Activated naive CD8-positive, alpha-beta T cell treated with anti-CD3 and anti-CD28 coated beads for 36 hours (primary cell): ENCODE data around the gene MFSD1. TPM values are rescaled to one million over a fixed set of nuclear protein-coding genes. Genes with fewer than 3 reads are reported as not detected.

ENCODE experiments used
- DNase-seq: peaks from one replicate; pipeline ENCODE4 v3.0.0; 2021
- H3K27ac Mint-ChIP-seq: one replicate; pipeline ENCODE4 v1.8.0; 2022; ENCODE audit warnings: mild to moderate bottlenecking, moderate library complexity, mixed read lengths
- H3K27me3 Mint-ChIP-seq: one replicate; pipeline ENCODE4 v1.8.0; 2022; ENCODE audit warnings: mild to moderate bottlenecking, mixed read lengths
- H3K36me3 Mint-ChIP-seq: one replicate; pipeline ENCODE4 v1.8.0; 2021; ENCODE audit warnings: mild to moderate bottlenecking, mixed read lengths
- H3K4me1 Mint-ChIP-seq: one replicate; pipeline ENCODE4 v1.8.0; 2021; ENCODE audit warnings: mixed read lengths
- H3K4me3 Mint-ChIP-seq: one replicate; pipeline ENCODE4 v1.8.0; 2022; ENCODE audit warnings: mild to moderate bottlenecking, moderate library complexity, mixed read lengths
- H3K9me3 Mint-ChIP-seq: one replicate; pipeline ENCODE4 v1.8.0; 2022; ENCODE audit warnings: mixed read lengths
- total RNA-seq, 2 experiments: library from RNA; stranded (reverse); gene quantifications; one replicate each; pipeline ENCODE4 v1.2.3, GENCODE V29; 2021

MFSD1 gene, protein sequence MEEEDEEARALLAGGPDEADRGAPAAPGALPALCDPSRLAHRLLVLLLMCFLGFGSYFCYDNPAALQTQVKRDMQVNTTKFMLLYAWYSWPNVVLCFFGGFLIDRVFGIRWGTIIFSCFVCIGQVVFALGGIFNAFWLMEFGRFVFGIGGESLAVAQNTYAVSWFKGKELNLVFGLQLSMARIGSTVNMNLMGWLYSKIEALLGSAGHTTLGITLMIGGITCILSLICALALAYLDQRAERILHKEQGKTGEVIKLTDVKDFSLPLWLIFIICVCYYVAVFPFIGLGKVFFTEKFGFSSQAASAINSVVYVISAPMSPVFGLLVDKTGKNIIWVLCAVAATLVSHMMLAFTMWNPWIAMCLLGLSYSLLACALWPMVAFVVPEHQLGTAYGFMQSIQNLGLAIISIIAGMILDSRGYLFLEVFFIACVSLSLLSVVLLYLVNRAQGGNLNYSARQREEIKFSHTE
- 10 to 100 TPM; 17.0 to 18.5 TPM for total RNA-seq

DNA sequence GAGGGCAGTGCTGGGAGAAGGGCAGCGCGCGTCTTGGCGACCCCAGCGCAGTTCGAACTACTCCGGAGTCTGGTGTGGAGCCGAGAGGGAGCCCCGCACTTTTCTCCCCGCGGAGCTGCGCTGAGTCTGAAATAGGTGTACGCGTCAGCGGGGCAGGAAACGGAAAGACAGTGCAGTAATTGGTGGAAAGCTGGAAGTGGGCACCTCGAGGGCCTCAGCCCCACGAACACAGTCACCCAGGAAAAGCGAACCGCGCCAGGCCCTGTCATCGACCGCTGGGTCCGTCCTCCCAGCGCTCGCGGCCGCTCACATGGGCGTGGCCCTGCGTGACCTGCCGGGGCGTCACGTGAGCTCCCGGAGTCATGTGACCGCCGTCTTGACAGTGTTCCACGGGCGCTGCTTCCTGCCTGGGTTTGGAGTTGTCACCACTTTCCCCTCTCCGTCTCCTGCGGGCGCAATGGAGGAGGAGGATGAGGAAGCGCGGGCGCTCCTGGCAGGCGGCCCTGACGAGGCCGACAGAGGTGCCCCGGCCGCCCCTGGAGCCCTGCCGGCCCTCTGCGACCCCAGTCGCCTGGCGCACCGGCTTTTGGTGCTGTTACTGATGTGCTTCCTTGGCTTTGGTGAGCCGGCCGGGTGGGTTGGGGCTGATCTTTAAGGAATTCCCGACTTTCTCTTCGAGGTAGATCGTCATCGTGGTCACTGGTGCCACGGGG, at the start of gene MFSD1:
Gene MFSD1, plus strand, starts transcription at position 359 of the 713 bp plus-strand sequence. Its CDS starts 99 bp downstream, at position 458.
- H3K4me1 Mint-ChIP-seq = peaks cover 20% of the 10 kb centered on the region
- H3K36me3 Mint-ChIP-seq = peaks cover 2% of the 10 kb centered on the region
- peak; percentile 90 for DNase-seq
- no peaks in the 10 kb centered on the region for H3K9me3 Mint-ChIP-seq
- H3K4me3 Mint-ChIP-seq = peak within 1 kb of the TSS; percentile 91
- H3K27ac Mint-ChIP-seq = peak within 1 kb of the TSS; percentile 87
- no peaks in the 10 kb centered on the region for H3K27me3 Mint-ChIP-seq

DNA sequence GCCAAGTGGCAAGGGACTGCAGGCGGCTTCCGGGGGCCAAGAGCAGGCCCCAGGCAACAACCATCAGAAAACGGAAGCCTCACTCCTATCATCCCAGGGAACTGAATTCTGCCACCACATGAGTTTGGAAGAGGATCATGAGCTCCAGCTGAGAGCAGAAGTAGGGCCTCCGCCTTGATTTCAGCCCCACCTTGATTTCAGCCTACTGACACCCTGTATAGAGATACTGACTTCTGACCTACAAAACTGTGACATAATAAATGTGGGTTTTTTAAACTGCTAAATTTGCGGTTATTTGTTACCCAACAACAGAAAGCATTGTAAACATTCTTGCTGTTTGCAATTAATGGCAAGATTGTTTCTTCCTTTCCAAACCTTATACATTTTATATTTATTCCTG, 48.0 kb upstream of the MFSD1 start:
- peaks cover 2% of the 10 kb centered on the region for H3K36me3 Mint-ChIP-seq
- no peak for DNase-seq
- H3K9me3 Mint-ChIP-seq = no peaks in the 10 kb centered on the region

DNA sequence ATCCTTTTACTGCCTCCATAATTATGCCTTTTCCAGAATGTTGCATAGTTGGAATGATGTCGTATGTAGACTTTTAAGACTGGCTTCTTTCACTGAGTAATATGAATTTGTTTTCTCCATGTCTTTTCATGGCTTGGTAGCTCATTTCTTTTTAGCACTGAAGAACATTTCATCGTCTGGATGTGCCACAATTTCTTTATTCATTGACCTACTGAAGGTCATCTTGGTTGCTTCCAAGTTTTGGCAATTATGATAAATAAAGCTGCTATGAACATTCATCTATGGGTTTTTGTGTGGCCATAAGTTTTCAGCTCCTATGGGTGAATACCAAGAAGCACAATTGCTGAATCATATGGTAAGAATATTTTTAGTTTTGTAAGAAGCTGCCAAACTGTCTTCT, 46.4 kb upstream of the MFSD1 start:
- no peaks in the 10 kb centered on the region for H3K9me3 Mint-ChIP-seq
- H3K27ac Mint-ChIP-seq = no peak overlapping the region
- no peaks in the 10 kb centered on the region for H3K27me3 Mint-ChIP-seq
- H3K4me1 Mint-ChIP-seq = no peaks in the 10 kb centered on the region
- no peak overlapping the region for H3K4me3 Mint-ChIP-seq
- no peaks in the 10 kb centered on the region for H3K36me3 Mint-ChIP-seq
- no peak for DNase-seq

More for the DNA sequence above, 48.0 kb upstream of the MFSD1 start:
- Mint-ChIP-seq H3K4me3 (no peak overlapping the region), H3K4me1 (no peaks in the 10 kb centered on the region), H3K27ac (no peak overlapping the region), H3K27me3 (no peaks in the 10 kb centered on the region)

DNA sequence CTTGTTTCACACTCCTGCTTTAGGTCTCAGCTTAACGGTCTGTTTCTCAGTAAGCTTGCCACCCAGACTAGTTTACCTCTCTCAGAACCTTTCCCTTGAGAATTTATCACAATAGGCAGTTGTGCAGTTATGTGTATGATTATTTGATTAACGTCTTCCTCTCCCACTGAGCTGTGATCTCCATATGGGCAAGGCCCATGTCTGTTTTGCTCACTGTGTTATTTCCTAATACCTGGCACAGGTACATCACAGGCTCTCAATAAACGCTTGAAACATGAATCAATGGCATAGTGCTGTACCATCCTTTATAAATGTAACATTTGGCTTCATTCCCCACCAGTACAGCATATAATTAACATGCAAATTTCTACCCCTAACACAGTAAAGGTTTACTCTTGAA, 40.5 kb upstream of the MFSD1 start:
- Mint-ChIP-seq H3K4me1 (no peaks in the 10 kb centered on the region), H3K27me3 (no peaks in the 10 kb centered on the region), H3K4me3 (no peak overlapping the region), H3K36me3 (no peaks in the 10 kb centered on the region), H3K27ac (no peak overlapping the region), H3K9me3 (no peaks in the 10 kb centered on the region)
- DNase-seq = no peak

DNA sequence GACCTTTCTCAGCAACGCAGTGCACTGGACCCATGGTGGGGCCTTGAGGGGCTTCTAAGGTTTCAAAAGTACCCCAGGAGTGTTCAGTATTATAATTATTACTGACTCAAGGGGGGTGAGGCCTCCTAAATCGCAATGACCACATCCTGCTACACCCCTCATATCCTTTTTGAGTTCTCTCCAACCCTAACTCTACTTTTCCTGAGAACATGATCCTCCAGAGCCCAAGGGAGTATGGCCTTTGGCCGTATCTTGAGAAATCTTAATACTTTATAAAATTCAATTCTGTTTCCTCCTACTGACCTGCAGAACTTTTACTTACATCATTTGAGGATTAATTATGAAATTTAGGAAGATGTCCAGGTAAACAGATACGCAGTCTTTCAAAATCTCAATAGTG, 39.2 kb upstream of the MFSD1 start:
- no peaks in the 10 kb centered on the region for H3K4me1 Mint-ChIP-seq

DNA sequence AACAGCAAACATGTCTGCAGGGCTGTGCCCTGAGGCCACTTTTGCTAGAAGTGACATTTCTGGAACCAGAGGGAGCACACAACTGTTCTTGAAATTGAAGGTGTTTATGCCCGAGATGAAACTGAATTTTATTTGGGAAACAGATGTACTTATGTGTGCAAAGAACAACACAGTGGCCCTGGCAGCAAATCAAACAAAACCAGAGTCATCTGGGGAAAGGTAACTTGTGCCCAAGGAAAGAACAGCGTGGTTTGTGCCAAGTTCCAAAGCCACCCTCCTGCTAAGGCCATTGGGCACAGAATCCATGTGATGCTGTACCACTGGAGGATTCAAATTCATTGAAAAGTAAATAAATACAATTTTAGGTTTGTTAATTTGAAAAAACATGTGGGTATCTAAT, 38.4 kb upstream of the MFSD1 start:
- Mint-ChIP-seq H3K9me3 (no peaks in the 10 kb centered on the region), H3K27ac (no peak overlapping the region), H3K4me1 (no peaks in the 10 kb centered on the region), H3K4me3 (no peak overlapping the region), H3K27me3 (no peaks in the 10 kb centered on the region), H3K36me3 (no peaks in the 10 kb centered on the region)
- DNase-seq = no peak

More for the DNA sequence above, 39.2 kb upstream of the MFSD1 start:
- H3K4me3 Mint-ChIP-seq = no peak overlapping the region
- DNase-seq = no peak
- H3K9me3 Mint-ChIP-seq = no peaks in the 10 kb centered on the region
- no peaks in the 10 kb centered on the region for H3K36me3 Mint-ChIP-seq
- no peak overlapping the region for H3K27ac Mint-ChIP-seq
- H3K27me3 Mint-ChIP-seq = no peaks in the 10 kb centered on the region

DNA sequence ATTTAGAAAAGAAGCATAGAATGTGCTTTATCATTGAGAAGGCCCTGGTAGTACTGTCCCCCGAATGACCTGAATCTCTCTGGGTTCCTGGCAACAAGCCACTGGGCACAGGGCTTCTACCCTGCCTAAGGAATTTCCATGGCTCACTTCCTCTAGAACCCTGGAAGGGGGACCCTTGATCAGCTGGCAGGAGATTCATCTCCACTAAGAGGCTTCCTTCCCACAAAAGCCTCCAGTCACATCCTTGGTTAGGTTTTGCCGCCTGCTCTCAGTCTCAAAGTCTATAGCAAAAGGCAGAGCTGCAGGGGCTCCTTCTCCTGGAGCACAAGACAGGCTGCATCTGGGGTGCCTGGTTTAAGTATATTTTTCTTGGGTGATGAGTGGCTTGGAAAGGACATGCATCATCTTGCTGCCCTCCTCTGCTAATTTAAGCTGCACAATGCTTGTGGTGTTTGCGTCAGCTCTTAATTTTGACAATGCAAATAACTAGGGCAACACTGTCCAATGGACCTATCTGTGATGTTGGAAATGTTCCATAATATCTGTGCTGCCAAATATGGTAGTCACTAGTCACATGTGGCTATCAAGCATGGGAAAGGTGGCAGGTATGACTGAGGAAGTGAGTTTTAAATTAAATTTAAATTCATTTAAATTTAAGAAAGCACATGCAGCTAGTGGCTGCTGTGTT, 36.2 kb upstream of the MFSD1 start:
- H3K27me3 Mint-ChIP-seq = no peaks in the 10 kb centered on the region
- no peaks in the 10 kb centered on the region for H3K9me3 Mint-ChIP-seq
- no peak overlapping the region for H3K4me3 Mint-ChIP-seq
- no peaks in the 10 kb centered on the region for H3K36me3 Mint-ChIP-seq
- H3K4me1 Mint-ChIP-seq = no peaks in the 10 kb centered on the region
- H3K27ac Mint-ChIP-seq = no peak overlapping the region
- no peak for DNase-seq

DNA sequence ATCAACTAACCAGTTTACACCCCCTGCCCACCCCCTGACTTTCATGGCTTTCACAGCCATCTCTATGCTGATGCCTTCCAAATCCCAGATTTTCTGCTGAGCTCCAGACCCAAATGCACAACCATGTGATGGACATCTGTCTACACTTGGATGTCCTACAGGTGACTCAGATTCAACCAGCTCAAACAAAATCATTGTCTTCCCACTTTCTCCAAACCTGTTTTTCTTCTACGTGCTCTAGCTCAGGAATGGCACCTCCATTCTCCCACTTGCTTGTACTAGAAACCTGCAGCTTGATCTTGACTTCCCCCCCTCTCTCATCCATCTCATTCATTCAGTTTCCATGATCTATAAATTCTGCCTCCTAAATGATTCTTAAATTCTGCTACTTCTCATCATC, 35.5 kb upstream of the MFSD1 start:
- Mint-ChIP-seq H3K4me1 (no peaks in the 10 kb centered on the region), H3K27me3 (no peaks in the 10 kb centered on the region), H3K36me3 (no peaks in the 10 kb centered on the region), H3K27ac (no peak overlapping the region), H3K9me3 (no peaks in the 10 kb centered on the region), H3K4me3 (no peak overlapping the region)
- no peak for DNase-seq

DNA sequence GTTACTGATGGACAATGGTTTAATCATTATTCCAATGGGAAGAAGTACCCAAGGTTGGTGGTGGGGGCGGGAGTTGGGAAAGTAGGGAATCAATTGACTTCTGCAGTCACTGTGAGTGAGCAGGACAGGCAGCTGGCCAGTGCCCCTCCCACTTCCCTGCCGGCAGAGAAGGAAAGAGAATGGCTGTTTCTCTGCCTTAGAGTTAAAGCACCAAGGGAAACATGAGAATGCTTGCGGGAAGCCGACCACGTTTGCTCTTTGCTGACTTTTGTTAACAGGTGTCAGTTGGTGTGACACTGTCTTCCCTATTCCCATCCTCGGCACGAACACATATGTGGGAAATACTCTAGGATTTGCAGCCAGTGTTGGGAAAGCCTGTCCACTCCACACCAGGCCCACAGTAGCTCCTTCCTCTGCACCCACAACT, 33.5 kb upstream of the MFSD1 start:
- Mint-ChIP-seq H3K4me1 (no peaks in the 10 kb centered on the region), H3K27me3 (no peaks in the 10 kb centered on the region), H3K4me3 (no peak overlapping the region), H3K27ac (no peak overlapping the region), H3K36me3 (no peaks in the 10 kb centered on the region), H3K9me3 (no peaks in the 10 kb centered on the region)
- DNase-seq = no peak

DNA sequence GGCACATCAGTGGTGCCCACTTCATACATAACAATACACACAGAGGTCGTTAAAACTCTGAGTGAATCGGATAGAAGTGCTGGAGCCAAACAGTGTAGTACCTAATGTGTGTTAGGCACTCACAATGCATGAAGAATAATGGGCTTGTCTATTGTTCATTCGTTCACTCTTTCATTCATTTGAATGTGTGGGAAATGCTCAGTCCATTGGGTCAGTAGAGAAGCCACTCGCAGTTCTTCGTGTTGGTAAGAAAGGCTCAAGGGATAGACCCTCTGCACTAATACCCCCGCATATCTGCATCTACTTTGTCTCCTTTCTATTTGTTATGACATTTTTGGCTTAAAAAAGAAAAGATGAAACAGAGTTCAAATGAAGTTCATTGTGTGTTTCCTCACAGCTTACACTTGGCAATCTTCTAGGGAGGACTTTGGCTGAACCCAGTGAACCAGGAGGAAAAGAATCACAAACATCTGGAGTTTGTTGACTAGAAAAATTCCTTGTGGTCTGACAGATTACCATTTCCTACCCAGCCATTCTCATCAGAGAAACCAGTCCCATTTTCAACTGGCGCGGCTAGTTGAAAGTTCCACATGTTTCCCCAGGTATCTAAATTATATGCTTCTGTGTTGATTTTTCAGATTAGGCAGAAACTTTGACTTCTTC, 32.8 kb upstream of the MFSD1 start:
- Mint-ChIP-seq H3K4me3 (no peak overlapping the region), H3K27me3 (no peaks in the 10 kb centered on the region), H3K36me3 (no peaks in the 10 kb centered on the region), H3K9me3 (no peaks in the 10 kb centered on the region), H3K27ac (no peak overlapping the region), H3K4me1 (no peaks in the 10 kb centered on the region)
- DNase-seq = no peak

DNA sequence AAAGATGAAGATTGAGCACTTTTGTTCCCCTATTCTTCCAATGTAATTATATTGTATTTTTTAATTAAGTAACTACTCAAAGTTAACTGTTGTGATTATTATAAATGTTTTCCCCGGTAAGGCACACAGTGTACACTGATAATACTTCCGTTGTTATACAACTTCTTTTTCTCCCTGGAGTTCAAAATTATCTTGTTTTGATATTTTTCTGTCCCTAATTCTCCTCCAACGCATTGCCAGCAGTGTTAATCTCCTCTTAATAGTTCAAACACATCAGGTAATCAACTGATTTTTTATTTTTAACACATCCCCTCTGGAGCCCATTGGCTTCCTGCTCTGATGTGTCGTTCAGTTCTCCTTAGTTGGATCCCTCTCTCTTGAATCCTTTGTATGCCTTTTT, 32.3 kb upstream of the MFSD1 start:
- no peaks in the 10 kb centered on the region for H3K36me3 Mint-ChIP-seq
- H3K4me3 Mint-ChIP-seq = no peak overlapping the region
- no peaks in the 10 kb centered on the region for H3K27me3 Mint-ChIP-seq
- H3K27ac Mint-ChIP-seq = no peak overlapping the region
- H3K4me1 Mint-ChIP-seq = no peaks in the 10 kb centered on the region
- no peaks in the 10 kb centered on the region for H3K9me3 Mint-ChIP-seq
- DNase-seq = no peak

DNA sequence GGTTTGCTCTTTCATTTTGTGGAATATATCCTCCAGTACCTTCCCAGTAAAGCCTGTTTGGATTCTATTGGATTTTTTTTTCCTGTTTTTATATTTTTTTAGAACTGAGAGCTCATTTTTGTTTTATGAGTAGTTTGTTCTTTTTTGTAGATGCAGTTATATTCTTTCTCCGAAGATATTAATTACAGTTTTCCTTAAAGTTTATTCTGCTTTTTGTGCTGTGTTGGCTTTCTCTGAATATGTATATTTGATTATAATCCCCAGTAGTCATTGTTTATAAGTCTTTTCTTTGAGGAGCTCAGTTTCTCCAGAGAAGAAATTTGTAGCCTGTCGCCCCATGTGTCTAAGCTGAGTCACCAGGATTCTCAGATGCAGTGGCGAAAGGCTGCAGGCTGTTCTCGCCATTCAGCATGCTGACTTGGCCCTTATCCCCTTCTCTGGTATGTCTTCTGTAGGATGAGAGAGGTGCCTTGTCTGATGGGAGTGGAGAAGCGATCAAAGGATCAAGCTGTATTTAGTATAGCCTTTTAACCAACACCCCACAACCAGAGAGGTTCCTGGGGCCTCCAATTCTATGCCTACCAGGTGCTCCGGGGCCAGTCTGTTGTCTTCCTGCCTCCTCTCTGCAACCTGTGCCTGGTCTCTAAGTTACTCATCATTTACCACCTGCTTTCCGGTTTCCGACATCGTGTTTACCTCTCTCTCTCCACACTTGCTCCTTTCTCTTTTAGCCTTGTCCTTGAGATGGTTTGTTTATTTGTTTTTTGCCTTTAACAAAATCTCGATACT, 31.7 kb upstream of the MFSD1 start:
- H3K4me3 Mint-ChIP-seq = no peak overlapping the region
- H3K36me3 Mint-ChIP-seq = no peaks in the 10 kb centered on the region
- no peaks in the 10 kb centered on the region for H3K27me3 Mint-ChIP-seq
- DNase-seq = no peak
- no peaks in the 10 kb centered on the region for H3K9me3 Mint-ChIP-seq
- H3K27ac Mint-ChIP-seq = no peak overlapping the region
- H3K4me1 Mint-ChIP-seq = no peaks in the 10 kb centered on the region

DNA sequence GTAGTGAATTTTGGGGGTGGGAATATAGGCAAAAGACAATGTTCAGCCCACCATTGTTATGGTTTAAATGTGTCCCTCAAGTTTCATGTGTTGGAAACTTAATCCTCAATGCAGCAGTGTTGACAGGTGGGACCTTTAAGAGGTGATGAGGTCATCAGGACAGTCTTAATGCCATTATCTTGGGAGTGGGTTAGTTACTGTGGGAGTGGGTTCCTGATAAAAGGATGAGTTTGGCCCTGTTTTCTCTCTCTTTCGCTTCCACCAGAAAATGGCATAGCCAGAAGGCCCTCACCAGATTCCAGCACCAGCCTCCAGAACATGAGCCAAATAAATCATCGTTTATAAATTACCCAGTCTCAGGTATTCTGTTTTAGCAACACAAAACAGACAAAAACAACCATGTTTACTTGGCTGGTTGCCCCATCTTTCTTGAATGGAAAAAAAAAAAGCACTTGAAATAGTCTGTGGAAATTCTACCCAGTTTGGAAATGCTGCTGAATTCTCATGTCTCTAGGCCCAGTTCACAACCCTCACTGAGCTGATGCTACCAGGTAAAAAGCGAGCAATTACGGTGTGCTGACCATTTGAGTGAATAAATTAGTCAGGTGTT, 31.0 kb upstream of the MFSD1 start:
- H3K4me1 Mint-ChIP-seq = no peaks in the 10 kb centered on the region
- no peak for DNase-seq
- H3K27me3 Mint-ChIP-seq = no peaks in the 10 kb centered on the region
- no peaks in the 10 kb centered on the region for H3K36me3 Mint-ChIP-seq
- H3K4me3 Mint-ChIP-seq = no peak overlapping the region
- H3K27ac Mint-ChIP-seq = no peak overlapping the region
- no peaks in the 10 kb centered on the region for H3K9me3 Mint-ChIP-seq

DNA sequence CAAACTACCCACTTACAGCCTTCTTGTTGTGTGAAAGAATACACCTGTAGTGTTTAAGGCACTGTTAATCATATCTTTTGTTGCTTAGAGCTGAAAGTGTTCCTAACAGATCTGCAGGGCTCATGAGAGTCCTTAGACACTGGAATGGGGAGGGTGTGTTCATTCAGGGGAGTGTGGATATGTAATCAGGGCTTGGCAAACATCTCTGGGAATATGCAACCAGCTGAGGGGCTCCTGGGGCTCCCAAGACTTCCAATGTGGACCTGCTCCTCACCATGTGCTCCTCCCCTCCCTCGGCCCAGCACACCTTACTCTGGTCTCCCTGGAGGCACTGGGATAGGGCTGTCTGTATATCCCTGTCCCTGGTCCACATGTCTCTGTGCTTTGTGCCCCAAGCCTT, 30.3 kb upstream of the MFSD1 start:
- Mint-ChIP-seq H3K27ac (no peak overlapping the region), H3K36me3 (no peaks in the 10 kb centered on the region), H3K4me3 (no peak overlapping the region), H3K27me3 (no peaks in the 10 kb centered on the region), H3K9me3 (no peaks in the 10 kb centered on the region), H3K4me1 (no peaks in the 10 kb centered on the region)
- no peak for DNase-seq
